ENCODE results near the gene NR6A1. TPM values are rescaled to one million over a fixed set of nuclear protein-coding genes. Genes with fewer than 3 reads are reported as not detected.

The NR6A1 gene
- polyA plus RNA-seq, 1 donor from 2014 or later: 4.3 TPM

- no peaks in the 10 kb centered on the region for H3K9me2 ChIP-seq (ENCODE audit: insufficient read depth, low read length)
- H3K4me3 ChIP-seq (ENCODE audit: low read length): no peak overlapping the region
- no peaks in the 10 kb centered on the region for H3K36me3 ChIP-seq (ENCODE audit: insufficient read depth, low read length)
- no peak overlapping the region for H3K4me2 ChIP-seq (ENCODE audit: low read length)
- TF ChIP-seq EP300 (conservative IDR thresholded peaks at IDR 0.05; ENCODE audit: poor library complexity, severe bottlenecking): no peak
- TF ChIP-seq POLR2AphosphoS5 (IDR thresholded peaks at IDR 0.05): no peak
- TF ChIP-seq MXI1 (conservative IDR thresholded peaks at IDR 0.05; ENCODE audit: poor library complexity, severe bottlenecking): no peak
- TF ChIP-seq REST (IDR thresholded peaks at IDR 0.05; ENCODE audit: borderline replicate concordance): no peak
- no peaks in the 10 kb centered on the region for H3K9me3 ChIP-seq (ENCODE audit: low read length)
- H3K79me2 ChIP-seq (replicated peaks; ENCODE audit: insufficient read depth, low read length): peaks cover 4% of the 10 kb centered on the region
- H2AFZ ChIP-seq (ENCODE audit: low read depth, low read length): no peak overlapping the region
- no peak overlapping the region for H3K9ac ChIP-seq (ENCODE audit: low read length)
- H3F3A ChIP-seq (ENCODE audit: insufficient read depth, low read length, poor library complexity, severe bottlenecking): no peaks in the 10 kb centered on the region
- no peaks in the 10 kb centered on the region for H3K27me3 ChIP-seq (ENCODE audit: insufficient read depth, low read depth, low read length)
- H3K27ac ChIP-seq (ENCODE audit: low read length): no peak overlapping the region
- no peaks in the 10 kb centered on the region for H4K20me1 ChIP-seq (ENCODE audit: insufficient read depth)
Observed at GRCh38 chr9:124569942-124570341, 201.2 kb downstream of the NR6A1 start.

- H3K9me2 ChIP-seq (ENCODE audit: insufficient read depth, low read length): no peaks in the 10 kb centered on the region
- no peaks in the 10 kb centered on the region for H3F3A ChIP-seq (ENCODE audit: insufficient read depth, low read length, poor library complexity, severe bottlenecking)
Observed at GRCh38 chr9:124567362-124567761, 203.7 kb downstream of the NR6A1 start.

More at GRCh38 chr9:124567362-124567761, 203.7 kb downstream of the NR6A1 start:
- Histone ChIP-seq H3K9ac (ENCODE audit: low read length) (no peak overlapping the region), H3K4me2 (ENCODE audit: low read length) (no peak overlapping the region), H4K20me1 (ENCODE audit: insufficient read depth) (no peaks in the 10 kb centered on the region), H3K27me3 (ENCODE audit: insufficient read depth, low read depth, low read length) (no peaks in the 10 kb centered on the region), H3K36me3 (ENCODE audit: insufficient read depth, low read length) (no peaks in the 10 kb centered on the region), H3K27ac (ENCODE audit: low read length) (no peak overlapping the region), H3K79me2 (replicated peaks; ENCODE audit: insufficient read depth, low read length) (peaks cover 4% of the 10 kb centered on the region), H3K9me3 (ENCODE audit: low read length) (no peaks in the 10 kb centered on the region), H2AFZ (ENCODE audit: low read depth, low read length) (no peak overlapping the region), H3K4me3 (ENCODE audit: low read length) (no peak overlapping the region)
- TF ChIP-seq CTCF (IDR thresholded peaks at IDR 0.05; ENCODE audit: poor library complexity, severe bottlenecking): no peak
- TF ChIP-seq REST (IDR thresholded peaks at IDR 0.05; ENCODE audit: borderline replicate concordance): no peak
- no peak for TF ChIP-seq RAD21 (conservative IDR thresholded peaks at IDR 0.05)
- no peak for TF ChIP-seq POLR2AphosphoS5 (IDR thresholded peaks at IDR 0.05)
- TF ChIP-seq EP300 (conservative IDR thresholded peaks at IDR 0.05; ENCODE audit: poor library complexity, severe bottlenecking): no peak
- no peak for TF ChIP-seq MXI1 (conservative IDR thresholded peaks at IDR 0.05; ENCODE audit: poor library complexity, severe bottlenecking)
- TF ChIP-seq SMC3 (conservative IDR thresholded peaks at IDR 0.05; ENCODE audit: poor library complexity): no peak
- no peak for TF ChIP-seq EZH2 (IDR thresholded peaks at IDR 0.05; ENCODE audit: borderline replicate concordance, insufficient read depth, low read length, poor library complexity, severe bottlenecking)
- no peak for TF ChIP-seq TAF1 (IDR thresholded peaks at IDR 0.05; ENCODE audit: low read depth)
